HepG2 (cell line): ENCODE measurements around the gene SC5D.

Experiments
- CTCF ChIP-seq: sonication (generic); formaldehyde crosslinking; IDR thresholded peaks from 2 replicates; pipeline ENCODE4 v1.5.0; 2020; ENCODE audit warnings: mild to moderate bottlenecking, missing genetic modification reagents, moderate library complexity
- EZH2 ChIP-seq: conservative IDR thresholded peaks from 2 replicates; pipeline ENCODE4 v1.6.1; 2012; ENCODE audit warnings: mild to moderate bottlenecking, low read depth, low read length, moderate library complexity
- NR2F1 ChIP-seq, 2 experiments: fragments of 450-650 bp in 1 of 2; formaldehyde crosslinking in 1 of 2; IDR thresholded peaks; 2 replicates each; pipeline versions ENCODE4 v1.5.0 to v1.6.1; 2016 to 2020; ENCODE audit warnings: mild to moderate bottlenecking in 1 of 2, missing compliant biosample characterization in 1 of 2, missing genetic modification reagents in 1 of 2, moderate library complexity in 1 of 2
- PHF20 ChIP-seq: sonication (generic); formaldehyde crosslinking; IDR thresholded peaks from 2 replicates; pipeline ENCODE4 v1.5.0; 2020; ENCODE audit warnings: mild to moderate bottlenecking, missing genetic modification reagents
- POLR2AphosphoS2 ChIP-seq: IDR thresholded peaks from 2 replicates; pipeline ENCODE4 v1.6.1; 2011; ENCODE audit warnings: low read depth, low read length, improper control_type of control experiment
- SMC3 ChIP-seq: IDR thresholded peaks from 2 replicates; pipeline ENCODE4 v1.6.1; 2011; ENCODE audit warnings: low read length, improper control_type of control experiment
- SNAPC2 ChIP-seq: sonication (generic); formaldehyde crosslinking; IDR thresholded peaks from 2 replicates; pipeline ENCODE4 v1.8.1; 2022; ENCODE audit warnings: mild to moderate bottlenecking, missing genetic modification reagents
- ZBTB38 ChIP-seq: sonication (generic); formaldehyde crosslinking; IDR thresholded peaks from 2 replicates; pipeline ENCODE4 v1.5.1; 2020; ENCODE audit warnings: mild to moderate bottlenecking, missing genetic modification reagents
- ZNF225 ChIP-seq: sonication (generic); formaldehyde crosslinking; IDR thresholded peaks from 2 replicates; pipeline ENCODE4 v1.4.0; 2020; ENCODE audit warnings: mild to moderate bottlenecking, missing genetic modification reagents
- ZZZ3 ChIP-seq: sonication (generic); formaldehyde crosslinking; IDR thresholded peaks from 2 replicates; pipeline ENCODE4 v1.4.0; 2020; ENCODE audit warnings: missing genetic modification reagents, mild to moderate bottlenecking, borderline replicate concordance

- TF ChIP-seq SNAPC2 (CRISPR knock-in tag) (no peak), POLR2AphosphoS2 (no peak), ZNF225 (CRISPR knock-in tag) (no peak), CTCF (CRISPR knock-in tag) (no peak), ZZZ3 (no peak), ZBTB38 (CRISPR knock-in tag) (no peak), NR2F1 (CRISPR knock-in tag; IDR thresholded peaks at IDR 0.05) (no peak), SMC3 (no peak), PHF20 (CRISPR knock-in tag) (no peak), EZH2 (no peak)
Measured at GRCh38 chr11:121250843-121251242, 41.7 kb upstream of the SC5D start.
